Mesodermal cell (in vitro differentiated cells): Measurements from ENCODE around the gene CUTA.

Experiments
- H3K27ac ChIP-seq: 2 replicates; pipeline ENCODE4 v1.7.0; 2013; ENCODE audit warnings: mild to moderate bottlenecking, low read depth, low read length, moderate library complexity; ENCODE audit not compliant: severe bottlenecking
- H3K36me3 ChIP-seq: 2 replicates; pipeline ENCODE4 v1.7.1; 2013; ENCODE audit warnings: mild to moderate bottlenecking, low read length, moderate library complexity; ENCODE audit not compliant: control insufficient read depth, insufficient read depth
- H3K4me1 ChIP-seq: one replicate; pipeline ENCODE4 v1.7.1; 2013; ENCODE audit warnings: mild to moderate bottlenecking, low read length; ENCODE audit not compliant: insufficient read depth, control insufficient read depth, poor library complexity, severe bottlenecking
- H3K4me3 ChIP-seq: 2 replicates; pipeline ENCODE4 v1.7.0; 2013; ENCODE audit warnings: low read length, control low read depth, mild to moderate bottlenecking; ENCODE audit not compliant: insufficient read depth, poor library complexity, severe bottlenecking; ENCODE audit errors: extremely low read depth
- H3K9me3 ChIP-seq: 2 replicates; pipeline ENCODE4 v1.7.1; 2013; ENCODE audit warnings: mild to moderate bottlenecking, low read length, moderate library complexity; ENCODE audit not compliant: control insufficient read depth
- WGBS, 2 experiments: methylation state at CpG; one replicate each; pipeline ENCODE4 v1.1.5; 2013; ENCODE audit warnings: missing lambda C conversion rate in 2 of 2; ENCODE audit not compliant: insufficient coverage in 2 of 2; 5-methylcytosine and 5-hydroxymethylcytosine counted together

Gene CUTA

DNA sequence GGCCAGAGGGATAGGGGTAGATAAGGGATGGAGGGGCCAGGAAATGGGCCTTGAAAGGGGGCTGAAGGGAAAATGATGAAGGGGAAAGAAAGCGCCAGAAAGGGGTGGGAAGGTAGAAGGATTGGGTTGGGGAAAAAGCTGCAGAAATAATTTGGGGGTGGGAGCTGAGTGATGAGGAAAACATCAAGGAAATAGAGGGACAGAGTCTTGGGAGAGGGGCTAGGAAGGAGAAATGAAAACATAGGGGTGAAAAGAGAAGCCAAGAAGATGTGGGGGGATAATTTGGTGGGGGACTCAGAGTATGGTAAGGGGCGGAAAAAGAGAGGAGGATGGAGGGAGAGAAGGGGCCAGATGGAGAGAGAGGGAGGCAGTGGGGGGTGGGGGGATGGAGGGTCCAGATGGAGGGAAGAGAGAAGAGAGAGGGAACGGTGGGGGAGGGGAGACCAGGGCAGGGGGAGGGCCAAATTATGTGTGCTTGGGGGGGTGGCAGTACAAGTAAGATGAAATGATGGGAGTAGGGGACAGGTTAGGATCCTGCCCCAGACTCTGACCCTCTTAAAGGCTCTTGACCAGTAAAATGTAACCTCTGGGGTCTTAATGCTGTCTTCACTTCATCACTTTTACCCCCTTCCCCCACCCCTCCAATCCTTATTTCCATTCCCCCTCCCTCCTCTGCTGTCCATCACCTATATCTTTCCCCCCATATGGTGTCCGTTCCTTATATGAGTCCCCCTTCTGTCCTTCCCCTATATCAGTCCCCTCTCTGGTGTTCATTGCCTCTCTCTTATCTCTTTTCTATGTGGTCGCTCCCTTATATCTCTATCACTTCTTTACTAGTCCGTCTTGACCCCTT, 2.8 kb upstream of the CUTA start:
- Histone ChIP-seq H3K9me3 (no peaks in the 10 kb centered on the region), H3K4me1 (peaks cover 32% of the 10 kb centered on the region), H3K4me3 (peak overlapping the region; percentile 45), H3K36me3 (peaks cover 36% of the 10 kb centered on the region), H3K27ac (no peak overlapping the region)
- 58 to 60% methylated on average over 5 to 6 of the region's 6 CpGs for WGBS, 2 experiments

DNA sequence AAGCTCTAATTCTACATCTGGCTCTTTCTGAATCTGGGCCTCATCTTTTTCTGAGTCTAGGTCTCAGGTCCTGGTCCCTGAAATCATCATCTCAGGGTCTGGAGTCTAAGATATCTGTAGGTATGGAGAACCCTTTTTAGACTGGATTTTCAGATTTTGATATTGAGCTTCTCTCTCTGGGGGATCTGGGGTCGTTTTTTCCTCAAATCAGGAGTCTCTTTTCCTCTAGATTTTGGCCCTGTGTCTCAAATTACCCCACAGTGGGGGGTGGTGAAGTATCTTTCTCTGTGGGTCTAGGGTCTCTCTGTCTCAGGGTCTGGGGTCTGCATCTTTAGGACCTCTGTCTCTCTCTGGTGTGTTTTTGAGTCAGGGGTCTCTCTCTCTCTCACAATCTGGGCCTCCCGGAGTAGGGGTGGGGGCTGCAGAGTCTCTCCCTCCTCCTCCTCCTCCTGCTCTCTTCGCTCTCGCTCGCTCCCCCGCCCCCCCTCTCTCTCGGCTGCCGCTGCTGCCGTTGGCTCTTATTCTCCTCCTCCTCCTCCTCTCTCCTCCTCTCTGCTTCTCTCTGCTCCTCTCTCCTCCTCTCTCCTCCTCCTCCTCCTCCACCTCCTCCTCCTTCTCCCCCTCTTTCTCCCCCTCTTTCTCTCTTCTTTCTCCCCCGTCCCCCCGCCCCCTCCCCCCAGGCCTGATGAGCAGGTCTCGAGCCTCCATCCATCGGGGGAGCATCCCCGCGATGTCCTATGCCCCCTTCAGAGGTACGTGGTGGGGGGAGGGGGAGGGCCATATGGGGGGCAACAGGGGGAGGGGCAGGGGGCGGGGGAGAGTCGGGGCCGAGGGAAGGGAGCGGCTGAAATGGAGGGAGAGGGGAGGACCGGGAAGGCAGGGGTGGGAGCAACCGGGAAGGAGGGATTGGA, 1.9 kb upstream of the CUTA start, which contains the start of gene SYNGAP1:
TSS of gene SYNGAP1 (plus strand) at position 486 of the 911 bp plus-strand sequence. CDS start at position 686, 200 bp downstream.
- Histone ChIP-seq H3K4me1 (peaks cover 39% of the 10 kb centered on the region), H3K4me3 (peak within 1 kb of the TSS; percentile 45), H3K36me3 (peaks cover 45% of the 10 kb centered on the region), H3K9me3 (no peaks in the 10 kb centered on the region), H3K27ac (peak within 1 kb of the TSS; percentile 96)
- 0% methylated on average over 4 to 13 of the region's 22 CpGs for WGBS, 2 experiments

DNA sequence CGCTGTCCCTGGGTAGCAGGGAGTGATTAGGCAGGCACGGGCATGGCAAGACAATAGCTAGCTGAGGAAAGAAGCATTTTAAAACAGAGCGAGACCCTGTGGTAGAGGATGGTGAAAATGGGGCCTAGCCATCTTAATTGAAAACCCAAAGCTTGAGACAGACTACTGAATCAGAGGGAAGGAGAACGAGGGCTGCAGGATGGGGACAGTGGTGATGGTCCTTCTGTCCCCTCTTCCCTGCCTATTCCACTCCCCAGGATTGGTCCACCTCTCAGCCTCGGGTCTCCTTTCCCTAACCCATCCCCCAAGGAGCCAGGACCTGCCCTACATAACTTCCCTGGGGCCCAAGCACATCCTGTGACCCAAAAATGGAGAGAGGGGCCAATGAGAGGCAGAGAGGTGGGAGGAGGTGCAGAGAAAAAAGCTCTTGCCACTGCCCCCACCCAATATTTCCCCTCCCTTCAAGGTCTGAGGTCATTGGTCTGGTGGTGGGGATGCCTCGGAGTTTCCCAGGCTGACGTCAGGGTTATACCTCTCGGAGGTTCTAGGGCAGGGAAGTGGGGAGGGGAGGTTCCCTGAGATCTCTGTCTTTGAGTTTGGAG, 884 bp upstream of the CUTA start:
- H3K27ac ChIP-seq = peak overlapping the region; percentile 96
- WGBS, 2 experiments = 19 to 20% methylated on average over 5 to 6 of the region's 8 CpGs
- peak overlapping the region; percentile 87 for H3K4me3 ChIP-seq
- no peaks in the 10 kb centered on the region for H3K9me3 ChIP-seq
- peaks cover 48% of the 10 kb centered on the region for H3K36me3 ChIP-seq
- H3K4me1 ChIP-seq = peaks cover 33% of the 10 kb centered on the region

DNA sequence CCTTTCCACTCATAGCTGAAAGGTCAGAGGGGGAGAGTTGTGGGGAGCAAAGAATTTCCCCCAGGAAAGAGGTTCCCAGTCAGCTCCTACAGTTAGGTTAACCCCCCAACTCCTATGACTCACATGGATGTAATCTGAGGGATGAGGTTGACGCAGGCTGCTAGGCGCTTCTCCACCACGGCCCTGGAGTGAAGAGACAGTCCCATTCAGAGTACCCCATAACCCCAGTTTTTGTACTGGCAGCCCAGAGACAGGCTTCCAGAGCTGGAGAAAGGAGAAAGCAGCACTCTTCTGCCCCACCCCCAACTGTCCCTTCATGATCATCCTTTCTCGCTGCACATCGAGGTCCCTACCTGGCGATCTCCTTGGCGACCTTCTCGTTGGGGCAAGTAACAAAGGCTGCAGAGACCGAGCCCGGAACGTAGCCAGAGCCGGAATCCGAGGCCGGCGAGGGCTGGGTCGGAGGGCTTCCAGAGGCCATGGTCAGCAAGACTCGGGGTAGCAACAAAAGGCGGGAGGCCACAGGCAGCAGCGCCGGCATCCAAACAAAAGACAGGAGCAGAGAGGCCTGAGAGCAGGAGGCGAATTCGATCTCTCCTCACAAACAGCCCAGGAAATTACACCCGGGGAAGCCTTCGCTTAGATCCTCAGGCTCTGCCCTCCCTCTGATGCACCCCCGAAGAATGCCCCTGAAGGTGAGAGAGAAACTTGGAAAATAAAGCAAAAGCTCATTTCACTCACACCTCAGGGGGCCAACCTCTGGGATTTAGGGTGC, 592 bp downstream of the CUTA start:
- H3K27ac ChIP-seq = peak overlapping the region; percentile 64
- no peaks in the 10 kb centered on the region for H3K9me3 ChIP-seq
- 0% methylated on average over 18 to 19 of the region's 25 CpGs for WGBS, 2 experiments
- H3K4me3 ChIP-seq = peak overlapping the region; percentile 87
- H3K36me3 ChIP-seq = peaks cover 50% of the 10 kb centered on the region
- H3K4me1 ChIP-seq = peaks cover 33% of the 10 kb centered on the region

DNA sequence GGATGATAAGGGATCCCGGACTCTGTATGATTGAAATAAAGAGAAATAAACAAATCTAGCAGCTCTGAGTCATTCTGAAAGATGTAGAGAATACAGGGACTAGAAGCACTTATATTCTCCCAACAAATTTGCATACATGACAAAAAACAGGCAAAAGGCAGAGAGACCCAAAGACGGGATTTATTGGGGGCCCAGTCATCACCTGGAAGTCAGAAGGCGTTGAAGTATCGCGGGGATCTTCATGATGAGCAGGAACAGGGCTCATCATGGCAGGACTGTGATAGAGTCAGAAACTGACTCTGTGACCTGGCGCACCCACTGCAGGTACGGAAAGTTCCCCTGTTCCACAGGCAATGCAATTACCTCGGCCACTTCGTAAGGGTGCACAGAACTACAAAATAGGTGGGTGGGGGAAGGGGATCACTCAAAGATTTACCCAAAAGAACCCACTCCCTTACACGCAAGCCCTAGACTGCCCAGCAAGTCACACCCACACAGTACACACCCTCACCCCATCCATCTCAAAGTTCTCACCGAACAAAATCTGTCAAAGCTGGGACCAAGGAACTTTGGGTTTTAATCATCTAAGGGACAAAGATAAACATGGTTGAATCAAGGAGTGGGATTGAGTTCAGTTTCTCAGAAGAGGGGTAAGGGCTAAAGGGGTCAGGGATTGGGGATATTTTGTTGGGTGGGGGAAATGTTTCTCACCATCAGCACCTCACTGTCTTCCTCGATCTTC, 1.4 kb downstream of the CUTA start:
- Histone ChIP-seq H3K27ac (peak overlapping the region; percentile 64), H3K4me1 (peaks cover 35% of the 10 kb centered on the region), H3K9me3 (no peaks in the 10 kb centered on the region), H3K4me3 (peak overlapping the region; percentile 87), H3K36me3 (peaks cover 51% of the 10 kb centered on the region)
- WGBS, 2 experiments = 73% methylated on average over 4 to 5 of the region's 12 CpGs

DNA sequence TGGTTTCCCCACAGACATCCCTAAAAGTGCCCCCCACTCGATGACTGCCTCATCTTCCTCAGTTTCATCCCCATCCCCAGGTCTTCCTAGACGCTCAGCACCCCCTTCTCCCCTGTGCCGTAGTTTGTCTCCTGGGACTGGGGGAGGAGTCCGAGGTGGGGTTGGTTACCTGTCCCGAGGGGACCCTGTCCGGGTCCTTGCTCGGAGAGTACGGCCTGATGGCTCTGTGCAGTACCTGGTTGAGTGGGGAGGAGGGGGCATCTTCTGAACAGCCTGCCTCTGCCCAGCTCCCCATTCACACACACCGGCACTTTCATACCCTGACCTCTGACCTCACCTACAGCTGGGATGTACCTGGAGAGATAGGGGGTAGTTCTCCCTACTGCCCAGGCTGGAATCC, 2.1 kb downstream of the CUTA start:
- Histone ChIP-seq H3K27ac (no peak overlapping the region), H3K4me1 (peaks cover 35% of the 10 kb centered on the region), H3K9me3 (no peaks in the 10 kb centered on the region), H3K4me3 (peak overlapping the region; percentile 87), H3K36me3 (peaks cover 51% of the 10 kb centered on the region)
- WGBS, 2 experiments = 85 to 100% methylated on average over 1 to 6 of the region's 9 CpGs

DNA sequence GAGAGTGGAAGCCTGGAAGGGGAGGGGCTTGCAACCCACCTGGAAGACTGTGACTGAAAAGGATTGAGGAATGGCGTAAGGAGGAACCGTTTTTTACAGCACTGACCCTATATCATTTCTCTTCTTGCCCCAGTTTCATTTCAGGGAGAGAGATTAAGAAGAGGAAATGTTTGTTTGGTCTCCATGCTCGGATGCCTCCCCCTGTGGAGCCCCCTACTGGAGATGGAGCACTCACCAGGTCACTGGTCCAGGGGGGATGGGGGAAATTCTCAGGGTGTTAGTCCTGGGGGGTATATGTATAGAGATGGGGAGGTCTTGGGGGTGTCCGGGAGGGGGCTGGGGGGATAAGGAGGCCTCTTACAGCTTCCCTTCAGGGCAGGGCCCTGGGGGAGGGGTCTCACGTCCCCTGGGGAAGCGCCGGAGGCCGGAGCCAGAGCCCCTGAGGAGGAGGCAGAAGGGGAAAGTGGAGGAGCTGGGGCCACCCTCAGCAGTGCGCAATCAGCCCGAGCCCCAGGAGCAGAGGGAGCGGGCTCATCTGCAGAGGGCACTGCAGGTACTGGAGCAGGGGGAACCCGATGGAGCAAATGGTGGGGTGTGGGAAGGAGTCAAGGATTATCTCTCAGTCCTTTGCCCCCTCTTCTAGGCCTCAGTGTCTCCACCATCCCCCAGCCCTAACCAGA, 3.2 kb downstream of the CUTA start:
- Histone ChIP-seq H3K4me1 (peaks cover 36% of the 10 kb centered on the region), H3K27ac (no peak overlapping the region), H3K9me3 (no peaks in the 10 kb centered on the region), H3K36me3 (peaks cover 51% of the 10 kb centered on the region), H3K4me3 (no peak overlapping the region)
- WGBS, 2 experiments = 78 to 84% methylated on average over 4 to 8 of the region's 12 CpGs

DNA sequence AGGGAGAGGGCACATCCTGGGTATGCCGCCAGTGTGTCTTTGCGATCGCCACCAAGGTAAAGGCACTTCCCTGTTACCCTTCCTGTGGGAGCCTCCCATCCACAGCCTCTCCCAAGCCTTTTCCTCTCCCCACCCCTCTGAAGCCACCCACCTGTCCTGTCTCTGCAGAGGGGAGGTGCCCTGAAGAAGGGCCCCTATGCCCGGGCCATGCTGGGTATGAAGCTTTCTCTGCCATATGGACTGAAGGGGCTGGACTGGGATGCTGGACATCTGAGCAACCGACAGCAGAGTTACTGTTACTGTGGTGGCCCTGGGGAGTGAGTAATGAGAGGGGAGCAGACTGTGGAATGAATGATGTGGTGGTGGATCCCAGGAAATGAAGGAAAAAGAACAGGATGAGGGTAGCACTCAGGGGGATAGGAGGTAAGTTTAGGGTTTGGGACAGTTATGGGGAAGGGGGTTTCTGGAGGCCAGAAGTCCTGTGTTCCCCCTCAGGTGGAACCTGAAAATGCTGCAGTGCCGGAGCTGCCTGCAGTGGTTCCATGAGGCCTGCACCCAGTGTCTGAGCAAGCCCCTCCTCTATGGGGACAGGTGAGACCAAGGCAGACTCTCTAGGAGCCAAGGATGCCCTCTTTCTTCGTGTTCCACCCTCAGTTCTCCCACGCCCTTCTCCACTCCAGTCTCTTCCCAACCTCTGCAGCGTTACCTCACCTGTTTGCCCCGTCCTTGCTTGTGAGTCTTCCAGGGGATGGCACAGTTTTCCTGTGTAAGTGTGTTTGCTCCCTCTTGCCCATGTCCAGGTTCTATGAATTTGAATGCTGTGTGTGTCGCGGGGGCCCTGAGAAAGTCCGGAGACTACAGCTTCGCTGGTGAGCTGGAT, 4.4 kb downstream of the CUTA start:
- H3K4me1 ChIP-seq = peaks cover 32% of the 10 kb centered on the region
- no peak overlapping the region for H3K27ac ChIP-seq
- no peaks in the 10 kb centered on the region for H3K9me3 ChIP-seq
- peaks cover 57% of the 10 kb centered on the region for H3K36me3 ChIP-seq
- WGBS, 2 experiments = 90 to 98% methylated on average over 9 to 10 of the region's 14 CpGs
- no peak overlapping the region for H3K4me3 ChIP-seq
